ENCODE results near the gene NUP210.
"Not testable (repeated sequence)": the region's sequence is repeated elsewhere in the genome, so short reads cannot be mapped to it uniquely, and the experiment has no call there.

Gene NUP210

DNA sequence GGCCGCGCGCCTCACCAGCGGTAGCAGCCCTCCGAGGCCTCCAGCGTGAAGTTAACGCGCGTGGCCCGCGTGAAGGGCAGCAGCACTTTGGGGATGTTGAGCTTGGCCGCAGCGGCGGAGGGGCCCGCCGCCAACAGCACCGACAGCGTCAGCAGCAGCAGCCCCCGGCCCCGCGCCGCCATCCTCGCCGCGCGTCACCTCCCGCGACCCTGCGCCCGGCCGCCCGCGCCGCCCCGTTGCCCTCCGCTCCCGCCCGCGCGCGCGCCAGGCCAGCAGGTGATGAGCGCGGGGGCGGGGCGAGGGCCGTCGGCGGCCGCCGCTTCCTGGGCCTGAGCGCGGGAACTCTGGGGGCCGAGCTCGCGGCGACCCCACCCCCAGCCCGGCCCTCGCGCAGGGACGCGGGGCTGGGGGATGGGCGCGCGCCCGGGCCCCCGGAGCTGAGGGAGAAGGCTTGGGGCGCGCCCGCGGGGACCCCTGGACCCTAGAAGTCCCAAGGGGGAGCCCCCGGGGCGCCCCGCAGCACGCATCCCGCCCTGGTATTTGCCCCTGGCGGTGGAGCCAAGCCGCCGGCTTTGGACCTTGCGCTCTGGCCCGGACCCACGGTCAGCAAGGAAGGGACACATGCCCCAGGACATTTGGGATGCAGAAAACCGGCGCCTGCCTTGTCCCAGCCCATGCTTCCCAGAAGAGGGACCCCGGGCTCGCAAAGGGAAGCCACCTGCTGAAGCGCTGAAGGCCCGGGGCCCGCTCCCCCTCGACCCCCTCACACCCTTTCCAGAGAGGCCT lies at the start of gene NUP210:
Gene NUP210, minus strand, starts transcription at position 278 of the 786 bp plus-strand sequence. Its CDS starts 96 bp downstream, at position 182.
- no peak for DNase-seq

GRCh38 chr3:13466781-13467180 lies 46.7 kb upstream of the NUP210 start:
- no peak for DNase-seq

DNA sequence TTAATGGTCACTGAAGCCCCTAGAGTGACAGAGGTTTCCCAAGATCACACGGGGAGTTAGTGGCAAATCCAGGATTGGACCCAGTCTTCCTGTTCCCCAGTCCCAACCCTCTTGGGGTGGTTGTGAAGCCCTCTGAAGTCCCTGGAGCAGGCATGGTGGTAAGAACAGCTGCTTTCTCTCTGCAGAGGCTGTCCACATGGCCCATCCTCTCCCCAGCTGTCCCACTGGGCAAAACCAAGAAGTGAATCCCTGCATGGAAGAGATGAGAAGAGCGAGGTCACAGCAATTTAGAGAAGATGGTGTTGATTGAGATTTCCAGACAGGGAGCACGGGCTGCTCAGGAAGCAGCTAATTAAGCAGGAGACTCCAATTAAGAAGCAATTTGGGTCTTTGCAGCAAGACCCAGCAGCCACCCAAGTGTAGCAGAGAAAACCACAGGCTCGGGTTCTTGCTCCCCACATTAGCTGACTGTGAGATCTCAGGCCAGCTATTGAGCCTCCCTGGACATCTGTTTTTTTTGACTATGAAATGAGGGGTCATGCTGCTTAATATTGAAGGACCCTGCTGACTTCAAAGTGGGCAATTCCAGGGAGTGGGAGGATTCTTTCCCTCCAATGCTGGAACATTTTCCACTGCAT lies 45.2 kb upstream of the NUP210 start:
- DNase-seq, result no peak

DNA sequence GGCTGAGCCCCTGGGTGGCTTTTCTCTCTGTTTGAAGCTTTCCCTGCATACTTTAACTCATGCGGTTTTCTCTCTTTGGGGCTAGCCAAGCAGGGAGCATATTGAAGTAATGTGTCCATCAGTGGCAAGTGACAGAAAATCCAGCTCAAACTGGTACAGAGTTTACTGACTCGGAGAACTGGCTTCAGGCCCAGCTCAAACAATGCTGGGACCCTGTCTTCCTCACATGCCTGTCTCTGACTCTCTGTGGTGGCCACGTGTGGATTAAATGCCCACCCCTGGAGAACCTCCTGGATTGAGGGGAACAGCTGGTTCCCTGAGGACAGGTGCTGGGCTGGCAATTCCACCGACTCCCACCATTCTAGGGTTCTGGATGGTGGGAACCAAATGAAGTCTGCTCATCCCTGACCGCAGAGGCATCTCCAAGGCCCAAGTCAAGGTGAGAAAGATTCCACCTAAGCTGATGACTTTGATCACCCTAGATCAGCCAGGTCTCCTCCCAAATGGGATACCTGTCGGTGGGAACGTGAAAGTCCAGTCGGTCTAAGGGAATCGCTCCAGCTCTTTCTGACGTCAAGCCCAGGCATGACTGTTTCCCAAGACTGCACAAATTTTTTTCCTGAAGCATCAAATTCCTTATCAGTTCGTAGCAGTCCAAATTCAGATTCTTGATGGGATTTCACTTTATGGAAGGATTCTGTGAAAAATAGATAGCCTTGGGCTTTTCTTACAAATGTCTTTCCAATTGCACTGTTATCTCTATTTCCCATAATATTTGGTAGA lies 43.7 kb upstream of the NUP210 start:
- no peak for DNase-seq

- DNase-seq, result no peak
These were observed 42.7 kb upstream of the NUP210 start for GRCh38 chr3:13462822-13463221.

GRCh38 chr3:13462125-13462629 lies 42.1 kb upstream of the NUP210 start:
- no peak for DNase-seq

DNA sequence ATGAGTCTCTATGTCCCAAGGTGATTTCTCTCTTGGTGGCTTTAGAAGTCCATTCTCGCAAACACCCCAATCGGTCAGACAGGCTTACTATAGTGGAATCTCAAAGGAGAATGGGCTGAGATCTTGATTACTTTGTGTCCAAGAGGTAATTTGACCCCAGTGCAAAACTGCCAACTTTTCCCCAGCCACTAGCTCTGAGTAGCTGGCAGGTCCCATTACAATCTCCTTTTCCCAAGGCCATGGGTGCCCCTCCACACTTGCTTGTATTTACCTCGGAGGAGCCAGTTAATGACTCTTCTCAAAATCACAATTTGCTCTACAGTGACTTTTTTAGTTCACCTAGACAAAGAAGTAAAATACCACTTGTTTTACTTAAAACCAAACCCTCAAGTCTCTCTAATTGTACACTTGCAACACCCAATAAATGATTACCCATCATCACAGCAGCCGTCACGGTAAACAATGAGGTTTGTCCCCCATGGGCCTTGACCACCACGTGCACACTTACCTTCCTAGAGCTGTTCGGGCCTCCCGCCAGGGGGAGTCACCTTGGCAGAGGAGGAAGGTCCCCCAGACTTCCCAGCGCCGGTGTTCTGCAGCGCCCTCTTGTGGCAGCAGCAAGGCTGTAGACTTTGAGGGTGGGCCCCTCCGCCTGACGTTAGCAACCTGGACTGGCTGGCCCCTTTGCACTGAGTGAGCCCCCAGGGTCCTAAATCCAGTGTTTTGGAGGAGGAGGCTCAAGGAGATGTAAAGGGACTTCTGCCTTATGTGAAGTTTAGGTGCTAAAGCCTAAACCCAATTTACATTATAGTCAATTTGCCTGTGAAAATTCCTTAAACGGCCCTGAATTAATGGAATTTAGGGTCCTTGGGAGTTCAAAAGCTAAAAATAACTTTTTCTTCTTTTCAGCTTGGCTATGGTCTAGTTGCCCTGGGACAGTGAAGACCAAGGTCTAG lies 41.3 kb upstream of the NUP210 start:
- DNase-seq, result no peak

DNA sequence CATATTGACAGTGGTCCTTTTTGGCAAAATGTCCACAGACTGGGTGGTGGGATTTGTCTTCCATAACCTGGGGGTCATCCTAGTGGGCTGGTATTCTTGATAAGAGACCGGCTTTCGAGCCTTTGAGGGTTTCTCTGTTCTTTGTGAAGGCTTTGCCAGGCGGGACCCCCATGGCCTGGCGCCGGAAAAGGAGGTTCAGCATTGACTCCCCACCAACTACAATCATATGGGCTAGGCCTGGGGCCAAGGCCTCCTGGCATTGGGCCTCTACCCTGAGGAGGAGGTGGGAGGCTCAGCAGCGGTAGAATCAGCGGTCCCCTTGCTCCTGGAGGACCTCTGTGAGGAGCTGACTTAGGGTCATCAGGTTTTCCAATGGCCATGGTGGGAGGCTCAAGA lies 40.2 kb upstream of the NUP210 start:
- no peak for DNase-seq

DNA sequence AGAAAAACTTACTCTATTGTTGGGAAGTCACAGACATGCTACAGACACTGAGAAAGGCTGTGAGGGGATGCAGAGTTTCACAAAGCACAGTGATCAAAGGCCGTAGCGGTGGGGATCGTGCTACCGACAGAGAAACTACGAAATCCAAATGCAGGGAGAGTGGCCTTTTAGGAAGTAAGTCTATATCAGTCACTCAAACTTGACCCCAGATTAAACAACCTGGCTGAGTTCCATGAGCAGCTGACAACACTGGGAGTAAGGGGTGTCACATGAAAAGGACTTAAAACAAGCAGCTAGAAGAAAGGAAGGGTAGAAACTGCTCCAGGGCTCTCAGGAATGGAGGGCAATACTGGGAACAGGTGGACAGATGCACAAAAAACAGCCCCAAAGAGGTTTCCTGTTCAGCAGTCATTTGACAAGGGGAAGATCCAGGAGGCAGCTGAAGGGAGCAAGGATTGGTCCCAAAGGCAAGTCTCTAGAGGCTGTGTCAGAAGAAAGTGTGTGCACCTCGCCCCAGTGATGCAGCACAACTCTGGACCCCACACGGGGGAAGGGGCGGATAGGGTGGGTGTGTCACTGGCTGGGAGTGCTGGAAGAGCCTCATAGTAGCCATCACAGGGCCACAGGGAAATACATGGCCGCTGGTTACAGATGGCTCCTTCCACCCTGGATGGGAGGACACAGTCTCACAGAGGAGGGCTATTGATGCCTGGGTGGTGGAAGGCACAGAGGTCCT lies 39.7 kb upstream of the NUP210 start:
- DNase-seq, result no peak

DNA sequence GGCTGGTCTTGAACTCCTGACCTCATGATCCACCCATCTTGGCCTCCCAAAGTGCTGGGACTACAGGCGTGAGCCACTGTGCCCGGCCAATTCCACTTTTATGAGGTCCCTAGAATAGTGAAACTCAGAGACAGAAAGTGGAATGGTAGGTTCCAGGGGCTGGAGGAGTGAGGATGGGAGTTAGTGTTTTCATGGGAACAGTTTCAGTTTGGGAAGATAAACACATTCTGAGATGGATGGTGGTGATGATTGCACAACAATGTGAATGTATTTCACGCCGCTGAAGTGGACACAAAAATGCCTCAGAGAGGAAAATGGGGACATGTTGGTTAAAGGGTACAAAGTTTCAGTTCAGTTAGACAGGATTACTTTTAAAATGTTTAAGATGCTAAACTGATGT lies 37.5 kb upstream of the NUP210 start:
- no peak for DNase-seq

DNA sequence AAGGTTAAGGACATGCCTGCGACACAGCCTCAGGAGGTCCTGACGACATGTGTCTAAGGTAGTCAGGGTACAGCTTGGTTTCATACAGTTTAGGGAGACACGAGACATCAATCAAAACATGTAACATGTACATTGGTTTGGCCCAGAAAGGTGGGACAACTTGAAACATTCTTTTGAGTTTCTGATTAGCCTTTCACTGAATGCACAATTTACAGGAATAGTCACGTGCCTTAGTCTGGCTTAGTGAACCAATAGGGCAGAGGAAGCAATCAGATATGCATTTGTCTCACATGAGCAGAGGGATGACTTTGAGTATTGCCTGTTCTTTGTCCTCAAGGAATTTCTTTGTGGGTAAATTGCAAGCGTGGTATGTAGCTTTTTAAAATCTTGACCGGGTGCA lies 35.5 kb upstream of the NUP210 start:
- DNase-seq, result no peak

DNA sequence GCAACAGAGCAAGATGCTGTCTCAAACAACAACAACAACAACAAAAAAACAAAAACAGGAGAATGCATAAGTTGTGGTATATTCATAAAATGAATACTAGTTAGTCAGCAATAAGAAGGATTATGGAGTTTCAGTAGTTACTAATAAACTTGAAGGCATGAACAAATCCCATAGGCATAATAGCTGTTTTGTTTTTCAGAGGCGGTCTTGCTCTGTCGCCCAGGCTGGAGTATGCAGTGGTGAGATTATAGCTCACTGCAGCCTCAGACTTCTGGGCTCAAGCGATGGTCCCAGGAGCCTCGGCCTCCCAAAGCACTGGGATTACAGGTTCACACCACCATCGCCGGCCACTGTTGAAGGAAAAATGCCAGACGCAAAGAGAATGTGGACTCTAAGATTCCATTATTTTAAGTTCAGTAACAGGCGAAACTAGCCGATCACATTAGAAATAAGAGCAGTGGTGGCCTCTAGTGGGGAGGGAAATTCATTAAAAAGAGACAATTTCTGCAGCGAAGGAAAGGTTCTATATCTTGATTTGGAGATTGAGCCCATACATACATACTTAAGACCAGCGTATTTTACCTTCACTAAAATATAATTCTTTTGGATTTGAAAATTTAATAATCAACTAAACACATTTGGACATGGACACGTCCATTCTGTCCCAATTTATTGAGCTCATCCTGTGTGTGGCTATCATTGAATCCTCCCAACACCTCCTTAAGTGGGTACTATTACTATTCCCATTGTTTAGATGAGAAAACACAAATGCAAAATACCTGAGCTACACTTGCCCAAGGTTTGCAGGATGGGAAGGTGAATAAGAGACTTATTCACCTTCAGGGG lies 32.6 kb upstream of the NUP210 start:
- DNase-seq, result no peak

- DNase-seq, result no peak
These were observed 31.2 kb upstream of the NUP210 start for GRCh38 chr3:13451301-13451673.

DNA sequence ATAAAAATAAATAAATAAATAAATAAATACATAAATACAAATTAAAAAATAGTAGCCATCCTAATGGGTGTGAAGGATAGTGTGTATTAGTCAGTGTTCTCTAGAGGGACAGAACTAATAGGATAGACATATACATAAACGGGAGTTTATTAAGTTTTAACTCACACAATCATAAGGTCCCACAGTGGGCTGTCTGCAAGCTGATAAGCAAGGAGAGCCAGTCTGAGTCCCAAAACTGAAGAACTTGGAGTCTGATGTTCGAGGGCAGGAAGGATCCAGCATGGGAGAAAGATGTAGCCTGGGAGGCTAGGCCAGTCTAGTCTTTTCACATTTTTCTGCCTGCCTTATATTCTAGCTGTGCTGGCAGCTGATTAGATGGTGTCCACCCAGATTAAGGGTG lies 22.8 kb upstream of the NUP210 start:
- not testable (repeated sequence) for DNase-seq

- no peak for DNase-seq
These were observed 20.2 kb upstream of the NUP210 start for GRCh38 chr3:13440204-13440817.

DNA sequence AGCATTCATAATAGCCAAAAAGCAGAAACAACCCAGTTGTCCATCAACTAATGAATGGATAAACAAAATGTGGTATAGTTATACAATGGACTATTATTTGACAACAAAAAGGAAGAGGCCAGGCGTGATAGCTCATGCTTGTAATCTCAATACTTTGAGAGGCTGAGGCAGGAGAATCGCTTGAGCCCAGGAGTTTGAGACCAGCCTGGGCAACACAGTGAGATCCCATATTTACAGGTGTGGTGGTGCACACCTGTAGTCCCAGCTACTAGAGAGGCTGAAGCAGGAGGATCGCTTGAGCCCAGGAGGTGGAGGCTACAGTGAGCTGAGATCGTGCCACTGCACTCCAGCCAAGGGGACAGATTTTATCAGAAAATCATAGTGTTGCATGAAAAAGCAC lies 16.1 kb upstream of the NUP210 start:
- DNase-seq, result not testable (repeated sequence)

DNA sequence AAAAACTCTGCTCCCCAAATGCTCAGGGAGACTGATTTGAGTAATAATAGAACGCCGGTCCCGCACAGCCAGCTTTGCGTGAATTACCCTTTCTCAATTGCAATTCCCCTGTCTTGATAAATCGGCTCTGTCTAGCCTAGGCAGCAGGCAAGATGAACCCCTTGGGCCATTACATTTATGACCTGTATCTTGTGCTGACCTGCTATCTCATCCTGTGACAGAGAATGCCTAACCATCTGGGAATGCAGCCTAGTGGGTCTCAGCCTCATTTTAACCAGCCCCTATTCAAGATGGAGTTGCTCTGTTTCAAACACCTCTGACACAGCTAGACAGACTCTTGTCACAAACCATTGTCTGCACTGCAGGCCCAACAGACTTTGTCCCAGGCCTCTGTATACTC lies 13.8 kb upstream of the NUP210 start:
- DNase-seq, result no peak

- no peak for DNase-seq
These were observed 12.0 kb upstream of the NUP210 start for GRCh38 chr3:13432093-13432492.

- DNase-seq, result not testable (repeated sequence)
These were observed 10.3 kb upstream of the NUP210 start for GRCh38 chr3:13430411-13430875.

DNA sequence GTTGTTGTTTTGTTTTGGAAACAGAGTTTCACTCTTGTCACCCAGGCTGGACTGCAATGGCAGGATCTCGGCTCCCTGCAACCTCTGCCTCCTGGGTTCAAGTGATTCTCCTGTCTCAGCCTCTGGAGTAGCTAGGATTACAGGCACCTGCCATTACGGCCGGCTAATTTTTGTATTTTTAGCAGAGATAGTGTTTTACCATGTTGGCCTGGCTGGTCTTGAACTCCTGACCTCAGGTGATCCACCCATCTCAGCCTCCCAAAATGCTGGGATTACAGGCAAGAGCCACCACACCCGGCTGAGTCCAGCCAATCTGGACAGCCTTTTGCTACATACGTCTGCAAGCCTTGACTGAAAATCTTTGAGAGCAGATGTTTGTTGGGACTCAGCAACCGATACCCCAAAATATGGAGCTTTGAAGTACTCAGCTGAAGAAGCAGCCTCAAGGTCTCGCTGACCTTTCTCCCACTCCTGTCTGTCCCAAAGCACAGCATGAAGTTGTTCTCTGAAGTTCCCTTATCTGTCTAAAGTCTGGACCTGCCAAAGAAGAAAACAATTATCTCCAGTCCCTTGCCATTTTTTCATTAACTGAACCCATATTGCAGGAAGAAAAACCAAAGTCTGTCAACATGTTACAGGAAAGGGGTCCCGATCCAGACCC lies 9.6 kb upstream of the NUP210 start:
- DNase-seq, result no peak

All from DMS79 (cell line).